GM23248 (cell line): ENCODE measurements around the gene TRIO.

Experiments
- EZH2 ChIP-seq: fragments of 200-600 bp; sonication (generic); IDR thresholded peaks from 2 replicates; pipeline ENCODE4 v1.6.1; 2018; ENCODE audit warnings: antibody characterized with exemption, mild to moderate bottlenecking; ENCODE audit not compliant: insufficient read depth, poor library complexity, severe bottlenecking
- EZH2phosphoT487 ChIP-seq: fragments of 200-600 bp; sonication (generic); IDR thresholded peaks from 2 replicates; pipeline ENCODE4 v1.6.1; 2018; ENCODE audit warnings: antibody characterized with exemption, moderate library complexity, mild to moderate bottlenecking, low read depth; ENCODE audit not compliant: insufficient read depth

DNA sequence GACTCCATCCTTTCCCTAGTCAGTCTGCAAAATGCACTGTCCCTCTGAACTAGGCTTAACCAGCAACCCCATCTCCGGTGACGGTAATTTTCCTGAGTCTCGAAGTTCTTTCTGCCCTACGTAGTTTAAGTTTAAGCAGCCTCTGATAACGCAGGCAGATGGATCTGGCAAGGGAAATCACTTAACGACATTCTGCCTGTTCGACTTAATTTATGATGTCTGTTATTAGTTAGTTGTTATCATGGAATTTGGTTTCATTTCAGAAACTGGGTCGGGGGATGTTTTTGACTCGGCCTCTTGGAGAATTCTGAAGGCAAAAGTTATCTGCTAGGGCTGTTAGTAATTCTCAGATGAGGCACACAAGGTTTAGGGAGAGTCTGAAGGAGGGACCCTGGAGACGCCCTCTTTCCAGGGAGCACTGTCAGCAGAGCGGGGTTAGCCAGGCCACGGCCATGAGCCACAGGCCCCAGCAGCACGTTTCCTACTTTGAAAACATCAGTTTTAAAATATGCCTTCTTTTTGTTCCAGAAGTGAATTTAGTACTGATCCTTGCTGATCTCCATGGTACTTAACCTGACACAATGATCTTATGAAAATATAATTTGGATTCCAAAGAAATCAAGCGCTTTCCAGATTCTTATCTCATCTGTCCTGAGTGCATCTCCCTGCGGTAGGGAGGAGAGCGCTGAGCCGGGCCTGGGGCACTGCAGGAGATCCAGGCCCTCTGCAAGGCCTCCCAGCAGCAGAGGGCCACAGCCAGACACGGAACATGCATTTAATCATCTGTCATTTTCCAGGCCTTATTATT is 267.5 kb downstream of the TRIO start:
- TF ChIP-seq EZH2phosphoT487 (no peak), EZH2 (no peak)
